H9 (cell line): ENCODE results near the gene ITGA11. TPM values are rescaled to one million over a fixed set of nuclear protein-coding genes. Genes with fewer than 3 reads are reported as not detected.

ENCODE experiments used
- DNase-seq: peaks from one replicate; pipeline ENCODE4 v3.0.0-alpha.2; 2017
- H2AFZ ChIP-seq: one replicate; pipeline ENCODE4 v1.6.1; 2013; ENCODE audit warnings: mild to moderate bottlenecking, low read length, control low read depth, moderate library complexity
- H2AK5ac ChIP-seq: 2 replicates; pipeline ENCODE4 v1.6.1; 2013; ENCODE audit warnings: low read length, control low read depth, mixed read lengths; ENCODE audit not compliant: insufficient read length
- H2BK120ac ChIP-seq: one replicate; pipeline ENCODE4 v1.6.1; 2013; ENCODE audit warnings: low read depth, mild to moderate bottlenecking, low read length, control low read depth, inconsistent platforms; ENCODE audit not compliant: poor library complexity, severe bottlenecking
- H2BK12ac ChIP-seq: 2 replicates; pipeline ENCODE4 v1.6.1; 2013; ENCODE audit warnings: low read length, control low read depth, mixed read lengths, low read depth; ENCODE audit not compliant: insufficient read length
- H2BK15ac ChIP-seq: 2 replicates; pipeline ENCODE4 v1.6.1; 2013; ENCODE audit warnings: low read depth, low read length, control low read depth
- H2BK20ac ChIP-seq: one replicate; pipeline ENCODE4 v1.6.1; 2013; ENCODE audit warnings: low read depth, mild to moderate bottlenecking, low read length, control low read depth, inconsistent platforms; ENCODE audit not compliant: poor library complexity, severe bottlenecking
- H2BK5ac ChIP-seq: 2 replicates; pipeline ENCODE4 v1.6.1; 2013; ENCODE audit warnings: low read length, control low read depth, mixed read lengths; ENCODE audit not compliant: insufficient read length
- H3K14ac ChIP-seq: 2 replicates; pipeline ENCODE4 v1.6.1; 2013; ENCODE audit warnings: low read length, control low read depth; ENCODE audit not compliant: insufficient read depth
- H3K18ac ChIP-seq: 2 replicates; pipeline ENCODE4 v1.6.1; 2013; ENCODE audit warnings: low read depth, mild to moderate bottlenecking, mixed read lengths, low read length, control low read depth; ENCODE audit not compliant: insufficient read length
- H3K23ac ChIP-seq: 2 replicates; pipeline ENCODE4 v1.6.1; 2013; ENCODE audit warnings: low read length, control low read depth, mixed read lengths, low read depth; ENCODE audit not compliant: insufficient read length
- H3K23me2 ChIP-seq: 2 replicates; pipeline ENCODE4 v1.6.1; 2013; ENCODE audit warnings: low read depth, mild to moderate bottlenecking, mixed read lengths, low read length, control low read depth; ENCODE audit not compliant: insufficient read length, poor library complexity, severe bottlenecking
- H3K27ac ChIP-seq: 2 replicates; pipeline ENCODE4 v1.5.1; 2013; ENCODE audit warnings: low read length, control low read depth, mixed read lengths, low read depth; ENCODE audit not compliant: insufficient read length
- H3K27me3 ChIP-seq: 2 replicates; pipeline ENCODE4 v1.6.1; 2013; ENCODE audit warnings: low read length, control low read depth, inconsistent platforms; ENCODE audit not compliant: insufficient read depth
- H3K4ac ChIP-seq: 2 replicates; pipeline ENCODE4 v1.6.1; 2013; ENCODE audit warnings: low read depth, mild to moderate bottlenecking, control low read depth, inconsistent platforms, low read length, moderate library complexity
- H3K4me1 ChIP-seq: 2 replicates; pipeline ENCODE4 v1.6.1; 2013; ENCODE audit warnings: low read length, control low read depth, inconsistent platforms; ENCODE audit not compliant: insufficient read depth
- H3K4me2 ChIP-seq: 2 replicates; pipeline ENCODE4 v1.6.1; 2013; ENCODE audit warnings: low read length, control low read depth, mixed read lengths; ENCODE audit not compliant: insufficient read length, insufficient read depth
- H3K56ac ChIP-seq: 2 replicates; pipeline ENCODE4 v1.6.1; 2013; ENCODE audit warnings: low read depth, mild to moderate bottlenecking, mixed read lengths, low read length, control low read depth; ENCODE audit not compliant: insufficient read length
- H3K79me1 ChIP-seq: 2 replicates; pipeline ENCODE4 v1.6.1; 2013; ENCODE audit warnings: low read depth, mild to moderate bottlenecking, moderate library complexity, low read length, control low read depth, inconsistent platforms; ENCODE audit not compliant: insufficient read depth, poor library complexity, severe bottlenecking
- H3K79me2 ChIP-seq: 2 replicates; pipeline ENCODE4 v1.6.1; 2013; ENCODE audit warnings: low read length, control low read depth, inconsistent platforms; ENCODE audit not compliant: insufficient read depth
- H3K9ac ChIP-seq: 2 replicates; pipeline ENCODE4 v1.6.1; 2013; ENCODE audit warnings: low read length, control low read depth, mixed read lengths; ENCODE audit not compliant: insufficient read length; ENCODE audit errors: extremely low read depth
- H3K9me3 ChIP-seq: one replicate; pipeline ENCODE4 v1.6.1; 2013; ENCODE audit warnings: low read depth, low read length, inconsistent platforms; ENCODE audit not compliant: control insufficient read depth
- H3T11ph ChIP-seq: one replicate; pipeline ENCODE4 v1.6.1; 2013; ENCODE audit warnings: mild to moderate bottlenecking, low read length, control low read depth, inconsistent platforms
- H4K20me1 ChIP-seq: one replicate; pipeline ENCODE4 v1.6.1; 2013; ENCODE audit not compliant: control insufficient read depth, insufficient read length, insufficient read depth
- H4K5ac ChIP-seq: 2 replicates; pipeline ENCODE4 v1.6.1; 2013; ENCODE audit warnings: low read depth, mild to moderate bottlenecking, mixed read lengths, low read length, control low read depth; ENCODE audit not compliant: insufficient read length
- H4K8ac ChIP-seq: replicated peaks from 2 replicates; pipeline ENCODE4 v1.6.1; 2013; ENCODE audit warnings: low read length, control low read depth, mixed read lengths, low read depth; ENCODE audit not compliant: insufficient read length
- H4K91ac ChIP-seq: 2 replicates; pipeline ENCODE4 v1.6.1; 2013; ENCODE audit warnings: low read depth, mild to moderate bottlenecking, moderate library complexity, mixed read lengths, low read length, control low read depth; ENCODE audit not compliant: insufficient read length
- H3K27ac Mint-ChIP-seq, 3 experiments: 2 replicates in 2 of 3; 3 replicates in 1 of 3; pipeline ENCODE4 v1.8.0; 2020 to 2021; ENCODE audit warnings: mixed read lengths in 3 of 3, mild to moderate bottlenecking in 1 of 3, moderate library complexity in 1 of 3
- H3K27me3 Mint-ChIP-seq: 2 replicates; pipeline ENCODE4 v1.8.0; 2021; ENCODE audit warnings: low read depth, mild to moderate bottlenecking, moderate library complexity, mixed read lengths
- H3K36me3 Mint-ChIP-seq, 3 experiments: 2 replicates in 2 of 3; 3 replicates in 1 of 3; pipeline ENCODE4 v1.8.0; 2020 to 2021; ENCODE audit warnings: low read depth in 3 of 3, mixed read lengths in 3 of 3; ENCODE audit not compliant: insufficient read depth in 1 of 3
- H3K4me1 Mint-ChIP-seq, 2 experiments: 2 replicates each; pipeline ENCODE4 v1.8.0; 2020; ENCODE audit warnings: mixed read lengths in 2 of 2
- H3K4me3 Mint-ChIP-seq, 2 experiments: 2 replicates in 1 of 2; 3 replicates in 1 of 2; pipeline ENCODE4 v1.8.0; 2020 to 2021; ENCODE audit warnings: mild to moderate bottlenecking in 2 of 2, mixed read lengths in 2 of 2, moderate library complexity in 1 of 2
- H3K9me3 Mint-ChIP-seq, 2 experiments: 2 replicates in 1 of 2; 3 replicates in 1 of 2; pipeline ENCODE4 v1.8.0; 2020; ENCODE audit warnings: mild to moderate bottlenecking in 2 of 2, mixed read lengths in 2 of 2, moderate library complexity in 1 of 2
- WGBS: extraction: QIAGEN DNeasy Blood & Tissue Kit; methylation state at CpG from one replicate; pipeline ENCODE4 v1.1.7; 2013; ENCODE audit warnings: missing lambda C conversion rate, low lambda C conversion rate, mixed read lengths; ENCODE audit not compliant: insufficient read length; ENCODE audit errors: extremely low coverage; 5-methylcytosine and 5-hydroxymethylcytosine counted together
- total RNA-seq: library from RNA; stranded (reverse); gene quantifications from 2 replicates; pipeline ENCODE4 v1.2.1, GENCODE V29; 2021
- TF ChIP-seq, protein P1 (sequence below): fragments of 200-600 bp; sonication (generic); conservative IDR thresholded peaks from 3 replicates; pipeline ENCODE4 v1.8.0; 2021; ENCODE audit warnings: antibody characterized with exemption, mild to moderate bottlenecking

ITGA11 gene
- total RNA-seq, 1 experiment from 2014 or later: 0.07 TPM

DNA sequence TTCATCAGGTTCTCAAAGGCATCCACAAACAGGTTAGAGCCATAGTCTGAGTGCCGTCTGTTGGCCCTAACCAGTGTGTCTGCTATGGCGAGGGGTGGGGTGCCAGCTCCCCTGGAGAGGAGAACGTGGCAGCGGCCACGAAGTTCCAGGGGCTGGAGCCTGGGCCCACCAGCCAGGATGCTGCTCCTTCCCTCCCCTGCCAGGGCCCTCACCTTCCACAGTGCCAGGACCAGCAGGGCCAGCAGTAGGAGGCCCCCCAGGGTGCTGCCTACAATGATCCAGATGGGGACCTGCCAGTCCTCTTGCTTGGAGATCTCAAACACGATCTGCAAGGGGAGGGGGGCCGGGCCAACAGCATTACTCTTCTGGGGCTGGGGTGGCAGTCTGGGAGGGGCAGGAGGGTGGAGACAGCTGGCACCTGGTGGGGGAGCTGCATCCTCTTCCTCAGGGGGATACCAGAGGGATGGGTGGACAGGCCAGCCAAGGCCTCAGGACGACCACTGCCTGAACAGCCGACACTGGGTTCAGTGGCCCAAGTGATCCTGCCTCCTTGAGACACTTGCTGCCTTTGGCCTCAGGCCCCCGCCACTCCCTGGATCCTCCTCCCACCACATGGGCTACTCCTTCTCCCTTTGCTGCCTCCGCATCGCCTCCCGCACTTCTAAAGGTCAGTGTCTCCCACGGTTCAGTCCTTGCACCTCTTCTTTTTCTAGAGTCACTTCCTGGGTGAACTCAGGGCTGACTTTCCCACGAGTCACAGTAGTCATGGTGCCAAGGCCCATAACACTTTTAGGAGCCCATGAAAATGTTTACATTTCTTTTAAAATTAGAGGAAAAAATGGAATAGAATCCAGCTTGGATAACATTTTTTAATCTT is 128.2 kb downstream of the ITGA11 start:
- Histone ChIP-seq H3K27me3 (no peaks in the 10 kb centered on the region), H4K91ac (no peak overlapping the region), H3K79me2 (no peaks in the 10 kb centered on the region), H3K9me3 (no peaks in the 10 kb centered on the region), H2AK5ac (no peak overlapping the region), H2BK120ac (no peak overlapping the region), H3K4me1 (no peaks in the 10 kb centered on the region; the same call in 1 of the 2 replicates), H2BK15ac (no peak overlapping the region), H3K9ac (no peak overlapping the region), H3K14ac (no peak overlapping the region), H3K18ac (no peak overlapping the region), H2BK5ac (no peak overlapping the region), H3K23me2 (no peaks in the 10 kb centered on the region), H2BK20ac (no peak overlapping the region), H3K4me2 (no peak overlapping the region), H4K8ac (no peak overlapping the region), H3K23ac (no peak overlapping the region), H3T11ph (no peak overlapping the region), H3K27ac (no peak overlapping the region), H4K5ac (no peak overlapping the region), H2BK12ac (no peak overlapping the region), H3K56ac (no peak overlapping the region), H2AFZ (no peak overlapping the region), H3K4ac (no peak overlapping the region), H3K79me1 (no peaks in the 10 kb centered on the region), H4K20me1 (no peaks in the 10 kb centered on the region)
- peaks cover 2% of the 10 kb centered on the region; the same call in 1 of the 2 replicates for H3K27me3 Mint-ChIP-seq
- peak overlapping the region in 2 of 3 experiments; percentile 42 to 61; a peak in 3 of 7 replicates for H3K27ac Mint-ChIP-seq
- peaks cover 38 to 42% of the 10 kb centered on the region in 2 experiments for H3K4me1 Mint-ChIP-seq
- peak; percentile 29 for DNase-seq
- TF ChIP-seq, protein P1, sequence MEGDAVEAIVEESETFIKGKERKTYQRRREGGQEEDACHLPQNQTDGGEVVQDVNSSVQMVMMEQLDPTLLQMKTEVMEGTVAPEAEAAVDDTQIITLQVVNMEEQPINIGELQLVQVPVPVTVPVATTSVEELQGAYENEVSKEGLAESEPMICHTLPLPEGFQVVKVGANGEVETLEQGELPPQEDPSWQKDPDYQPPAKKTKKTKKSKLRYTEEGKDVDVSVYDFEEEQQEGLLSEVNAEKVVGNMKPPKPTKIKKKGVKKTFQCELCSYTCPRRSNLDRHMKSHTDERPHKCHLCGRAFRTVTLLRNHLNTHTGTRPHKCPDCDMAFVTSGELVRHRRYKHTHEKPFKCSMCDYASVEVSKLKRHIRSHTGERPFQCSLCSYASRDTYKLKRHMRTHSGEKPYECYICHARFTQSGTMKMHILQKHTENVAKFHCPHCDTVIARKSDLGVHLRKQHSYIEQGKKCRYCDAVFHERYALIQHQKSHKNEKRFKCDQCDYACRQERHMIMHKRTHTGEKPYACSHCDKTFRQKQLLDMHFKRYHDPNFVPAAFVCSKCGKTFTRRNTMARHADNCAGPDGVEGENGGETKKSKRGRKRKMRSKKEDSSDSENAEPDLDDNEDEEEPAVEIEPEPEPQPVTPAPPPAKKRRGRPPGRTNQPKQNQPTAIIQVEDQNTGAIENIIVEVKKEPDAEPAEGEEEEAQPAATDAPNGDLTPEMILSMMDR: no peak
- no peaks in the 10 kb centered on the region for H3K9me3 Mint-ChIP-seq
- no peaks in the 10 kb centered on the region; a peak in 1 of 7 replicates for H3K36me3 Mint-ChIP-seq
- WGBS: no CpG with 5 or more reads among the region's 15 CpGs
- H3K4me3 Mint-ChIP-seq: no peak overlapping the region
